PC-3 (cell line): ENCODE measurements around the gene STX3. TPM values are rescaled to one million over a fixed set of nuclear protein-coding genes. Genes with fewer than 3 reads are reported as not detected.
A peak's percentile ranks its signal among the peaks of the same experiment; 100 is the strongest.

Experiments used
- ATAC-seq: fragments of 200-7000 bp; cut with Tn5 transposase; 2 replicates; pipeline ENCODE4 v1.9.1; 2020; ENCODE audit warnings: mild to moderate bottlenecking, moderate library complexity
- Bru-seq: library from RNA; stranded (reverse); fragments of 400-500 nt; gene quantifications from one replicate; lab custom pipeline; 2021; lab: Mats Ljungman, UMichigan
- BruChase-seq, 2 experiments: library from RNA; stranded (reverse); fragments of 400-500 nt; gene quantifications; one replicate each; lab custom pipeline; 2021; lab: Mats Ljungman, UMichigan
- BruUV-seq: library from RNA; stranded (reverse); fragments of 400-500 nt; replicated peaks from 2 replicates; lab custom pipeline; 2021; lab: Mats Ljungman, UMichigan
- CTCF ChIA-PET: fragments of 300-600 bp; sonication (Branson Sonifier 250); formaldehyde crosslinking; loops from one replicate; lab custom pipeline; 2022; ENCODE audit warnings: antibody characterized with exemption; lab: Charles Lee
- POLR2A ChIA-PET: fragments of 300-600 bp; sonication (Branson Sonifier 250); formaldehyde crosslinking; loops from one replicate; lab custom pipeline; 2022; ENCODE audit warnings: antibody characterized with exemption; ENCODE audit not compliant: unreplicated experiment; lab: Charles Lee
- DNase-seq: peaks from one replicate; pipeline ENCODE4 v3.0.0-alpha.2; 2015
- H2AFZ ChIP-seq: fragments of 300-600 bp; sonication (generic); 2 replicates; pipeline ENCODE4 v1.6.0; 2016; ENCODE audit warnings: antibody characterized with exemption, low read length
- H3F3A ChIP-seq: fragments of 300-600 bp; sonication (generic); one replicate; pipeline ENCODE4 v1.6.0; 2017; ENCODE audit warnings: antibody characterized with exemption, low read length, control low read depth, mild to moderate bottlenecking; ENCODE audit not compliant: unreplicated experiment
- H3K27ac ChIP-seq: fragments of 300-600 bp; sonication (generic); 2 replicates; pipeline ENCODE4 v1.5.1; 2016; ENCODE audit warnings: mild to moderate bottlenecking, low read length
- H3K27me3 ChIP-seq: fragments of 300-600 bp; sonication (generic); 2 replicates; pipeline ENCODE4 v1.6.1; 2016; ENCODE audit warnings: low read length, mixed read lengths
- H3K36me3 ChIP-seq: fragments of 300-600 bp; sonication (generic); 2 replicates; pipeline ENCODE4 v1.6.1; 2016; ENCODE audit warnings: low read depth, mixed run types, low read length, mixed read lengths
- H3K4me1 ChIP-seq: fragments of 300-600 bp; sonication (generic); 2 replicates; pipeline ENCODE4 v1.5.1; 2016; ENCODE audit warnings: low read length; ENCODE audit not compliant: insufficient read depth
- H3K4me2 ChIP-seq: fragments of 300-600 bp; sonication (generic); 2 replicates; pipeline ENCODE4 v1.6.0; 2016; ENCODE audit warnings: low read length
- H3K4me3 ChIP-seq: fragments of 300-600 bp; sonication (generic); 2 replicates; pipeline ENCODE4 v1.5.1; 2016; ENCODE audit warnings: mild to moderate bottlenecking, low read length, mixed read lengths
- H3K79me2 ChIP-seq: fragments of 300-600 bp; sonication (generic); 2 replicates; pipeline ENCODE4 v1.6.1; 2017; ENCODE audit warnings: low read length, mixed read lengths
- H3K9ac ChIP-seq: fragments of 300-600 bp; sonication (generic); 2 replicates; pipeline ENCODE4 v1.6.0; 2016; ENCODE audit warnings: mild to moderate bottlenecking, low read length
- H3K9me2 ChIP-seq: fragments of 300-600 bp; sonication (generic); replicated peaks from 2 replicates; pipeline ENCODE4 v1.6.1; 2016; ENCODE audit warnings: mixed run types, low read length, mixed read lengths
- H3K9me3 ChIP-seq: fragments of 300-600 bp; sonication (generic); 2 replicates; pipeline ENCODE4 v1.6.1; 2016; ENCODE audit warnings: low read length, mixed read lengths
- H4K20me1 ChIP-seq: fragments of 300-600 bp; sonication (generic); 2 replicates; pipeline ENCODE4 v1.6.1; 2016; ENCODE audit warnings: low read length, mixed read lengths
- EZH2 ChIP-seq: fragments of 300-600 bp; sonication (generic); IDR thresholded peaks from one replicate; pipeline ENCODE4 v1.6.1; 2017; ENCODE audit warnings: antibody characterized with exemption, mild to moderate bottlenecking, low read length; ENCODE audit not compliant: unreplicated experiment
- EZH2phosphoT487 ChIP-seq: fragments of 300-600 bp; sonication (generic); IDR thresholded peaks from 2 replicates; pipeline ENCODE4 v1.6.1; 2018; ENCODE audit warnings: mild to moderate bottlenecking, antibody characterized with exemption, low read length, borderline replicate concordance
- intact Hi-C: fragments of 100-400 bp; cut with micrococcal nuclease; formaldehyde crosslinking; loops from 2 replicates; pipeline ENCODE4 v1.9.0; 2023
- long read RNA-seq: library from polyadenylated mRNA; unstranded; transcript quantifications from one replicate; pipeline ENCODE4 v2.0.0, GENCODE V29; 2021; ENCODE audit not compliant: unreplicated experiment
- total RNA-seq: library from RNA; depleted of rRNA; stranded (reverse); fragments of >200 nt; gene quantifications from 2 replicates; pipeline ENCODE4 v1.2.3, GENCODE V29; 2014; rRNA removed
- TF ChIP-seq, protein P1 (sequence below): fragments of 300-600 bp; sonication (generic); conservative IDR thresholded peaks from 2 replicates; pipeline ENCODE4 v1.5.1; 2017; ENCODE audit warnings: antibody characterized with exemption, low read depth, mild to moderate bottlenecking, low read length

The STX3 gene
- total RNA-seq (34.3 and 49.8 TPM in 2 replicates), Bru-seq, nascent RNA (percentile 83 among the genes with signal in this experiment), BruChase-seq, experiment 1, labeled RNA remaining after a 6-hour chase (percentile 83 among the genes with signal in this experiment), BruChase-seq, experiment 2, labeled RNA remaining after a 2-hour chase (percentile 81 among the genes with signal in this experiment)
- long read RNA-seq, transcript STX3-201 (11 exons, 3,299 nt), result major isoform, 147 of 224 reads
- long read RNA-seq, transcript STX3-203 (10 exons, 1,571 nt), result minor isoform, 14 of 224 reads
- long read RNA-seq, partial matches to known transcripts, result 6 of 224 reads
- long read RNA-seq, other reads (novel, unspliced or antisense), result 54 of 224 reads

- Histone ChIP-seq H3K27ac (peak within 1 kb of the TSS; percentile 77), H2AFZ (peak within 1 kb of the TSS; percentile 97), H4K20me1 (peaks cover 40% of the 10 kb centered on the region), H3K79me2 (peaks cover 42% of the 10 kb centered on the region), H3K9me2 (no peaks in the 10 kb centered on the region), H3K9ac (peak within 1 kb of the TSS; percentile 81), H3F3A (no peaks in the 10 kb centered on the region), H3K27me3 (no peaks in the 10 kb centered on the region), H3K4me3 (peak within 1 kb of the TSS; percentile 92), H3K36me3 (no peaks in the 10 kb centered on the region), H3K9me3 (no peaks in the 10 kb centered on the region), H3K4me2 (peak within 1 kb of the TSS; percentile 98), H3K4me1 (peaks cover 20% of the 10 kb centered on the region)
- TF ChIP-seq EZH2phosphoT487, result no peak
- TF ChIP-seq EZH2, result no peak
- TF ChIP-seq, protein P1, sequence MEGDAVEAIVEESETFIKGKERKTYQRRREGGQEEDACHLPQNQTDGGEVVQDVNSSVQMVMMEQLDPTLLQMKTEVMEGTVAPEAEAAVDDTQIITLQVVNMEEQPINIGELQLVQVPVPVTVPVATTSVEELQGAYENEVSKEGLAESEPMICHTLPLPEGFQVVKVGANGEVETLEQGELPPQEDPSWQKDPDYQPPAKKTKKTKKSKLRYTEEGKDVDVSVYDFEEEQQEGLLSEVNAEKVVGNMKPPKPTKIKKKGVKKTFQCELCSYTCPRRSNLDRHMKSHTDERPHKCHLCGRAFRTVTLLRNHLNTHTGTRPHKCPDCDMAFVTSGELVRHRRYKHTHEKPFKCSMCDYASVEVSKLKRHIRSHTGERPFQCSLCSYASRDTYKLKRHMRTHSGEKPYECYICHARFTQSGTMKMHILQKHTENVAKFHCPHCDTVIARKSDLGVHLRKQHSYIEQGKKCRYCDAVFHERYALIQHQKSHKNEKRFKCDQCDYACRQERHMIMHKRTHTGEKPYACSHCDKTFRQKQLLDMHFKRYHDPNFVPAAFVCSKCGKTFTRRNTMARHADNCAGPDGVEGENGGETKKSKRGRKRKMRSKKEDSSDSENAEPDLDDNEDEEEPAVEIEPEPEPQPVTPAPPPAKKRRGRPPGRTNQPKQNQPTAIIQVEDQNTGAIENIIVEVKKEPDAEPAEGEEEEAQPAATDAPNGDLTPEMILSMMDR, result no peak
- intact Hi-C loops, result loop anchor here (1.0 to 10.0 kb wide), 7 partner anchors 21 to 200 kb away; partner anchors contain the start of genes MRPL16 and PATL1
- peak; percentile 79 for DNase-seq
- no TSS peak for BruUV-seq
- ChIA-PET CTCF (interaction anchor here (0.7 to 2.3 kb wide), 3 partner anchors 21 to 47 kb away, joined by 4 to 29 read pairs (median 4); no protein-coding TSS in a partner anchor), POLR2A (interaction anchor here (0.6 to 1.4 kb wide), 4 partner anchors 23 to 198 kb away, joined by 4 to 9 read pairs (median 6); no protein-coding TSS in a partner anchor)
- peak; percentile 73 for ATAC-seq
Measured at GRCh38 chr11:59754859-59755700, at the start of gene STX3. Gene STX3 (plus strand): TSS chr11:59755376. CDS start chr11:59755606, 230 bp downstream.

- H3K9ac ChIP-seq, result no peak overlapping the region
- no peaks in the 10 kb centered on the region for H3K9me3 ChIP-seq
- ChIA-PET CTCF (no interaction called here), POLR2A (no interaction called here)
- no peaks in the 10 kb centered on the region for H3K36me3 ChIP-seq
- peaks cover 4% of the 10 kb centered on the region; the same call in 1 of the 2 replicates for H3K27me3 ChIP-seq
- peaks cover 12% of the 10 kb centered on the region for H3K4me1 ChIP-seq
- 0 out of 2 replicates have a peak overlapping the region, but pooled peaks have one; percentile 32 for H3K4me2 ChIP-seq
- peak; percentile 90 for DNase-seq
- H2AFZ ChIP-seq, result no peak overlapping the region
- no peaks in the 10 kb centered on the region for H4K20me1 ChIP-seq
- BruUV-seq, result no TSS peak
- peak; percentile 92 for ATAC-seq
- H3K79me2 ChIP-seq, result no peaks in the 10 kb centered on the region
- intact Hi-C loops, result no loop called here
- no peak overlapping the region for H3K4me3 ChIP-seq
- TF ChIP-seq EZH2, result no peak
- TF ChIP-seq EZH2phosphoT487, result no peak
- TF ChIP-seq, protein P1, result no peak
- H3F3A ChIP-seq, result peaks cover 3% of the 10 kb centered on the region
- no peaks in the 10 kb centered on the region for H3K9me2 ChIP-seq
- H3K27ac ChIP-seq, result no peak overlapping the region
Measured at GRCh38 chr11:59706518-59707285, 48.5 kb upstream of the STX3 start.
